ENCODE data around the gene LRP1B. TPM values are rescaled to one million over a fixed set of nuclear protein-coding genes. Genes with fewer than 3 reads are reported as not detected.

The LRP1B gene
- total and polyA plus RNA-seq, 2 of the 8 experiments (the other 6 are each of a cell fraction or from before 2014, with no cell fraction given), result 0.03 TPM; not detected in 1

DNA sequence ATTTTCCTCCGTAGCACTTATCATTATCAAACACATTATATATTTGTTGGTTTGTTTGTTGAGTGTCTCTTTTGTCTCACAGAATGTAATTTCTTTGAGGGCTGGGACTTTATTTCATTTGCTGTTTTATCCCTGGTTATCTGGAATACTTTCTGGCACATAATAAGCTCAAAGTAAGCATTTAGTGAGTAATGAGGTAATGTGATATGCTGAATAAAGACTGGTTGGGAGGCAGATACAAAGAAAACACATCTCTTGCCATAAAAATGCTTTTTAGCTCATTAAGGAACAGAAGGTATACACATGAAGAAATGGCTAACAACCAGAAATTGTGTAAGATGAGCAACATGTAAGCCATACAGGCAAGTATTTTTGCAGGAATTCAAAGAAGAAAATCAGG lies 1411.8 kb downstream of the LRP1B start:
- no peak overlapping the region for H2AK5ac ChIP-seq (ENCODE audit: low read depth, low read length)
- no peaks in the 10 kb centered on the region for H3K27me3 ChIP-seq (replicated peaks in 1 of 4; ENCODE audit: control insufficient read depth in 3 of 4, extremely low read depth in 1 of 4, insufficient read depth in 3 of 4, low read length in 3 of 4)
- H3K9me3 ChIP-seq (ENCODE audit: insufficient read depth in 2 of 2, low read depth in 1 of 2, low read length in 1 of 2), result no peaks in the 10 kb centered on the region
- no peaks in the 10 kb centered on the region for H3K79me2 ChIP-seq (ENCODE audit: control insufficient read depth in 1 of 2, insufficient read depth in 2 of 2, low read length in 2 of 2)
- no peak overlapping the region for H3K4ac ChIP-seq (replicated peaks; ENCODE audit: insufficient read length, low read depth, low read length)
- FAIRE-seq (no peak), DNase-seq (ENCODE audit: low read depth in 1 of 2, low spot score in 2 of 2) (no peak)
- H4K5ac ChIP-seq (ENCODE audit: insufficient read length, low read depth, low read length), result no peak overlapping the region
- H2BK15ac ChIP-seq (ENCODE audit: low read length), result no peak overlapping the region
- H3K36me3 ChIP-seq (ENCODE audit: control insufficient read depth in 2 of 4, insufficient read depth in 4 of 4, low read length in 3 of 4), result no peaks in the 10 kb centered on the region
- no peaks in the 10 kb centered on the region for H4K20me1 ChIP-seq (replicated peaks in 1 of 2; ENCODE audit: control insufficient read depth in 1 of 2, insufficient read depth in 2 of 2, low read length in 2 of 2)
- CTCF ChIA-PET (ENCODE audit: partially characterized antibody), result no interaction called here
- no peak overlapping the region for H2AFZ ChIP-seq (ENCODE audit: low read length)
- H3K18ac ChIP-seq (ENCODE audit: extremely low read depth, low read length), result no peak overlapping the region
- H2BK5ac ChIP-seq (ENCODE audit: low read depth, low read length), result no peak overlapping the region
- H2BK12ac ChIP-seq (ENCODE audit: low read depth, low read length), result no peak overlapping the region
- H2BK20ac ChIP-seq (ENCODE audit: low read length), result no peak overlapping the region
- POLR2A ChIA-PET (ENCODE audit: partially characterized antibody), result no interaction called here
- no peak overlapping the region for H4K8ac ChIP-seq (ENCODE audit: extremely low read depth, insufficient read depth, low read length)
- no peak overlapping the region for H3K9ac ChIP-seq (replicated peaks in 1 of 4; ENCODE audit: extremely low read depth in 1 of 4, low read depth in 3 of 4, low read length in 3 of 4)
- H4K91ac ChIP-seq (replicated peaks; ENCODE audit: insufficient read length, low read length), result no peak overlapping the region
- WGBS, 2 experiments (ENCODE audit: extremely low coverage in 1 of 2, insufficient coverage in 1 of 2, insufficient read length in 1 of 2, insufficient replicate concordance in 2 of 2, low coverage in 1 of 2, low lambda C conversion rate in 2 of 2, missing lambda C conversion rate in 1 of 2), result 97% methylated on average over 1 of the region's 1 CpG; no CpG with 5 or more reads in 1 of the 2 experiments
- no peak overlapping the region for H2BK120ac ChIP-seq (replicated peaks; ENCODE audit: low read depth, low read length)
- H3K14ac ChIP-seq (ENCODE audit: insufficient read length), result no peak overlapping the region
- no peak overlapping the region for H3K23ac ChIP-seq (ENCODE audit: insufficient read length)
- H3K79me1 ChIP-seq (ENCODE audit: low read depth, low read length), result no peaks in the 10 kb centered on the region
- no peaks in the 10 kb centered on the region for H3K23me2 ChIP-seq (ENCODE audit: low read depth, low read length)
- no peak overlapping the region for H3K4me2 ChIP-seq (ENCODE audit: insufficient read depth in 1 of 2, low read depth in 2 of 2, low read length in 2 of 2)
- no peak overlapping the region for H3K56ac ChIP-seq (replicated peaks; ENCODE audit: insufficient read length, low read depth, low read length)
- H3K27ac ChIP-seq (ENCODE audit: low read depth, low read length), result no peak overlapping the region
- no peaks in the 10 kb centered on the region for H3K4me1 ChIP-seq (replicated peaks in 1 of 4; ENCODE audit: control insufficient read depth in 3 of 4, insufficient read depth in 4 of 4, low read length in 3 of 4)
- H3K4me3 ChIP-seq (ENCODE audit: extremely low read depth in 1 of 4, insufficient read depth in 2 of 4, low read depth in 3 of 4, low read length in 4 of 4), result no peak overlapping the region
- TF ChIP-seq, protein P1, sequence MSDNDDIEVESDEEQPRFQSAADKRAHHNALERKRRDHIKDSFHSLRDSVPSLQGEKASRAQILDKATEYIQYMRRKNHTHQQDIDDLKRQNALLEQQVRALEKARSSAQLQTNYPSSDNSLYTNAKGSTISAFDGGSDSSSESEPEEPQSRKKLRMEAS (IDR thresholded peaks at IDR 0.05), result no peak
- TF ChIP-seq TAF1 (IDR thresholded peaks at IDR 0.05; ENCODE audit: low read depth, low read length) (no peak), SP4 (IDR thresholded peaks at IDR 0.05; ENCODE audit: low read length) (no peak), KDM4A (IDR thresholded peaks at IDR 0.05; ENCODE audit: low read depth, low read length, severe bottlenecking) (no peak), RAD21 (IDR thresholded peaks at IDR 0.05 in 1 of 2, conservative IDR thresholded peaks at IDR 0.05 in 1 of 2; ENCODE audit: low read depth in 2 of 2, low read length in 2 of 2) (no peak), CEBPB (IDR thresholded peaks at IDR 0.05; ENCODE audit: low read depth, low read length) (no peak)
- TF ChIP-seq, protein P2, sequence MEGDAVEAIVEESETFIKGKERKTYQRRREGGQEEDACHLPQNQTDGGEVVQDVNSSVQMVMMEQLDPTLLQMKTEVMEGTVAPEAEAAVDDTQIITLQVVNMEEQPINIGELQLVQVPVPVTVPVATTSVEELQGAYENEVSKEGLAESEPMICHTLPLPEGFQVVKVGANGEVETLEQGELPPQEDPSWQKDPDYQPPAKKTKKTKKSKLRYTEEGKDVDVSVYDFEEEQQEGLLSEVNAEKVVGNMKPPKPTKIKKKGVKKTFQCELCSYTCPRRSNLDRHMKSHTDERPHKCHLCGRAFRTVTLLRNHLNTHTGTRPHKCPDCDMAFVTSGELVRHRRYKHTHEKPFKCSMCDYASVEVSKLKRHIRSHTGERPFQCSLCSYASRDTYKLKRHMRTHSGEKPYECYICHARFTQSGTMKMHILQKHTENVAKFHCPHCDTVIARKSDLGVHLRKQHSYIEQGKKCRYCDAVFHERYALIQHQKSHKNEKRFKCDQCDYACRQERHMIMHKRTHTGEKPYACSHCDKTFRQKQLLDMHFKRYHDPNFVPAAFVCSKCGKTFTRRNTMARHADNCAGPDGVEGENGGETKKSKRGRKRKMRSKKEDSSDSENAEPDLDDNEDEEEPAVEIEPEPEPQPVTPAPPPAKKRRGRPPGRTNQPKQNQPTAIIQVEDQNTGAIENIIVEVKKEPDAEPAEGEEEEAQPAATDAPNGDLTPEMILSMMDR (IDR thresholded peaks at IDR 0.05; ENCODE audit: control extremely low read depth in 1 of 3, insufficient read depth in 1 of 3, low read depth in 1 of 3, low read length in 3 of 3), result no peak

Data from H1 (cell line).